SJCRH30 (cell line): ENCODE data around the gene IL12B. TPM values are rescaled to one million over a fixed set of nuclear protein-coding genes. Genes with fewer than 3 reads are reported as not detected.

ENCODE experiments used
- DNase-seq, 2 experiments: peaks; one replicate each; pipeline ENCODE4 v3.0.0-alpha.2; 2015 to 2020
- H3K27ac ChIP-seq: fragments of 250-450 bp; sonication (Bioruptor Pico); 2 replicates; pipeline ENCODE4 v1.5.1; 2020; ENCODE audit warnings: mild to moderate bottlenecking, moderate library complexity
- H3K27me3 ChIP-seq: fragments of 250-450 bp; sonication (Bioruptor Pico); 2 replicates; pipeline ENCODE4 v1.5.1; 2020; ENCODE audit warnings: mild to moderate bottlenecking, moderate library complexity
- H3K36me3 ChIP-seq: fragments of 250-450 bp; sonication (Bioruptor Pico); 2 replicates; pipeline ENCODE4 v1.5.1; 2020; ENCODE audit warnings: mild to moderate bottlenecking, moderate library complexity
- H3K4me1 ChIP-seq: fragments of 250-450 bp; sonication (Bioruptor Pico); 2 replicates; pipeline ENCODE4 v1.5.1; 2020; ENCODE audit warnings: mild to moderate bottlenecking, moderate library complexity
- H3K4me3 ChIP-seq: fragments of 250-450 bp; sonication (Bioruptor Pico); 2 replicates; pipeline ENCODE4 v1.5.1; 2020; ENCODE audit warnings: mild to moderate bottlenecking, moderate library complexity
- H3K9me3 ChIP-seq: fragments of 250-450 bp; sonication (Bioruptor Pico); replicated peaks from 2 replicates; pipeline ENCODE4 v1.5.1; 2020; ENCODE audit warnings: mild to moderate bottlenecking, moderate library complexity
- total RNA-seq: library from RNA; depleted of rRNA; stranded (reverse); fragments of >200 nt; shearing (Covaris generic); gene quantifications from 2 replicates; pipeline ENCODE4 v1.2.3, GENCODE V29; 2014

Gene IL12B
- total RNA-seq, 1 experiment from 2014 or later = not detected

GRCh38 chr5:159341145-159341544 is 10.9 kb upstream of the IL12B start:
- no peak for DNase-seq
- no peak overlapping the region for H3K27ac ChIP-seq

GRCh38 chr5:159340511-159340910 is 10.2 kb upstream of the IL12B start:
- Histone ChIP-seq H3K27me3 (no peaks in the 10 kb centered on the region), H3K9me3 (no peaks in the 10 kb centered on the region), H3K27ac (no peak overlapping the region), H3K4me1 (peaks cover 4% of the 10 kb centered on the region; the same call in 1 of the 2 replicates), H3K4me3 (no peak overlapping the region), H3K36me3 (no peaks in the 10 kb centered on the region)
- DNase-seq = no peak

More at GRCh38 chr5:159341145-159341544, 10.9 kb upstream of the IL12B start:
- H3K9me3 ChIP-seq = no peaks in the 10 kb centered on the region
- no peaks in the 10 kb centered on the region for H3K27me3 ChIP-seq
- H3K4me1 ChIP-seq = peaks cover 4% of the 10 kb centered on the region; the same call in 1 of the 2 replicates
- no peak overlapping the region for H3K4me3 ChIP-seq
- H3K36me3 ChIP-seq = no peaks in the 10 kb centered on the region

DNA sequence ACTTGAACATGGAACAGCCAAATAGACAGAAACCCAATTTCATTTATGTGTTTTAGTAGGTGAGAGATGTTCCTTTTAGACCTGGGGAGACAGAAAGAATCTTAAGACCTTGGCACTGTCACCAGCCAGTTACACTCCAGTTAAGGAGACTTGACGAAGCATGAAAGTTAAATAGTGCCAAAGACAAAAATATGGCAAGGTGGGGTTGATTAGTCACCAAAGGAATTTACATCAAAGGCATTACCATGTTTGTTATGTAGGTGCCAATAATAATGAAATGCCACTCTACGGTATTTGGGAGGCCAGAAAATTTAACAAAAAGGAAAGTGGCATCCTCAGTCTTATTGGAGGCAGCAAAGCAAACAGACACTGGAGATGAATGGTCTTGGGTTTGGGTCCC is 9.2 kb upstream of the IL12B start:
- Histone ChIP-seq H3K36me3 (no peaks in the 10 kb centered on the region), H3K9me3 (no peaks in the 10 kb centered on the region), H3K27me3 (no peaks in the 10 kb centered on the region), H3K4me1 (peaks cover 4% of the 10 kb centered on the region; the same call in 1 of the 2 replicates), H3K27ac (no peak overlapping the region), H3K4me3 (no peak overlapping the region)
- no peak for DNase-seq

DNA sequence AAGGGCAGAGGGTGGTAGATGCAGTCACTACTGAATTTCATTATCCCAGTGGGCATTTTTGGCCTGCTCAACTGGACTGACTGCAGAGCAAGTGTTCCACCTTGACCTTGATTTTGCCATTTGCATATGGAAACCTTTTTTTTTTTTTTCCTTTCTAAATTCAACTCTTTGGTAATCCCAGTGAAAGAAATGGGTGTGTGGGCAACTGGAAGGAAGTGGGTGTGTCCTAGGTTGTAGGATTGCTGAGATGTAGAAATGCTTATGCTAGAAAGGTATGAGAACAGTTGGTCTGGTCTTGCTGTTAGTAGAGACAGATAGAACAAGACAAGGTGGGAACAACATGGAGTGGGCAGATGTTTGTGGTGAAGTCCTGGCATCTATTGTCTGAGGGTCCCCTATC is 7.8 kb upstream of the IL12B start:
- Histone ChIP-seq H3K36me3 (no peaks in the 10 kb centered on the region), H3K27ac (no peak overlapping the region), H3K4me1 (peaks cover 4% of the 10 kb centered on the region; the same call in 1 of the 2 replicates), H3K4me3 (no peak overlapping the region), H3K27me3 (no peaks in the 10 kb centered on the region), H3K9me3 (no peaks in the 10 kb centered on the region)
- DNase-seq = no peak

- Histone ChIP-seq H3K9me3 (no peaks in the 10 kb centered on the region), H3K4me3 (no peak overlapping the region), H3K27me3 (no peaks in the 10 kb centered on the region), H3K27ac (no peak overlapping the region), H3K4me1 (peaks cover 4% of the 10 kb centered on the region; the same call in 1 of the 2 replicates), H3K36me3 (no peaks in the 10 kb centered on the region)
- DNase-seq = no peak
These were observed 7.0 kb upstream of the IL12B start for GRCh38 chr5:159337016-159337955.

DNA sequence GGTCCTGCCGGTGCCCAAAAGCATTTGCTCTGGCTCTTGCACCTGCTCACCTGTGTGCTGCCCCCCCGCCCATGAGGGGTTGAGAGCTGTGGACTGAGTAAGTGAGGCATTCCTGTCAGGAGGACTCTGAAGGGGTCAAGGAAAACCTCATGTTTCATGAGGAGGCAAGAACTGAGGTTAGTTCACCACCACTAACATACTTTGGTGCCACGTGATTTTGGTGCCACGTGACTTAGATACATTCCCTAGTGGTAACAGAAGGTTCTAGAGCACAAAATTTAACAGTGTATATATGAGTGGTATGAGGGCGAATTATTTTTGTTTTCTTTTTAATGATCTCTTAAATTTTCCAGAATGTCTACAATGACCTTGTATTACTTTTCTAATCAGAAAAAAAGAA is 6.3 kb upstream of the IL12B start:
- Histone ChIP-seq H3K27me3 (no peaks in the 10 kb centered on the region), H3K9me3 (no peaks in the 10 kb centered on the region), H3K4me1 (peaks cover 3% of the 10 kb centered on the region; the same call in 1 of the 2 replicates), H3K36me3 (no peaks in the 10 kb centered on the region), H3K4me3 (no peak overlapping the region), H3K27ac (no peak overlapping the region)
- DNase-seq = no peak

- H3K27ac ChIP-seq = no peak overlapping the region
- H3K27me3 ChIP-seq = no peaks in the 10 kb centered on the region
- no peak overlapping the region for H3K4me3 ChIP-seq
- no peak for DNase-seq
- H3K9me3 ChIP-seq = no peaks in the 10 kb centered on the region
- H3K4me1 ChIP-seq = peaks cover 8% of the 10 kb centered on the region; the same call in 1 of the 2 replicates
- no peaks in the 10 kb centered on the region for H3K36me3 ChIP-seq
These were observed 3.2 kb upstream of the IL12B start for GRCh38 chr5:159333545-159333925.

GRCh38 chr5:159332800-159333544 is 2.7 kb upstream of the IL12B start:
- Histone ChIP-seq H3K27ac (no peak overlapping the region), H3K4me3 (no peak overlapping the region), H3K4me1 (peaks cover 8% of the 10 kb centered on the region; the same call in 1 of the 2 replicates), H3K27me3 (no peaks in the 10 kb centered on the region), H3K36me3 (no peaks in the 10 kb centered on the region), H3K9me3 (no peaks in the 10 kb centered on the region)
- no peak for DNase-seq

- Histone ChIP-seq H3K36me3 (no peaks in the 10 kb centered on the region), H3K27ac (peak overlapping the region; percentile 39; the same call in 1 of the 2 replicates), H3K9me3 (no peaks in the 10 kb centered on the region), H3K4me1 (peaks cover 8% of the 10 kb centered on the region; the same call in 1 of the 2 replicates), H3K27me3 (no peaks in the 10 kb centered on the region), H3K4me3 (peak overlapping the region; percentile 63)
- peak; percentile 66 to 77 for DNase-seq
These were observed 1.0 kb upstream of the IL12B start for GRCh38 chr5:159331093-159331973.

- Histone ChIP-seq H3K36me3 (no peaks in the 10 kb centered on the region), H3K4me3 (no peak overlapping the region), H3K27me3 (no peaks in the 10 kb centered on the region), H3K4me1 (peaks cover 11% of the 10 kb centered on the region; the same call in 1 of the 2 replicates), H3K27ac (no peak overlapping the region), H3K9me3 (no peaks in the 10 kb centered on the region)
- DNase-seq = peak; percentile 10 to 42
These were observed 5.3 kb downstream of the IL12B start for GRCh38 chr5:159324986-159325385.

DNA sequence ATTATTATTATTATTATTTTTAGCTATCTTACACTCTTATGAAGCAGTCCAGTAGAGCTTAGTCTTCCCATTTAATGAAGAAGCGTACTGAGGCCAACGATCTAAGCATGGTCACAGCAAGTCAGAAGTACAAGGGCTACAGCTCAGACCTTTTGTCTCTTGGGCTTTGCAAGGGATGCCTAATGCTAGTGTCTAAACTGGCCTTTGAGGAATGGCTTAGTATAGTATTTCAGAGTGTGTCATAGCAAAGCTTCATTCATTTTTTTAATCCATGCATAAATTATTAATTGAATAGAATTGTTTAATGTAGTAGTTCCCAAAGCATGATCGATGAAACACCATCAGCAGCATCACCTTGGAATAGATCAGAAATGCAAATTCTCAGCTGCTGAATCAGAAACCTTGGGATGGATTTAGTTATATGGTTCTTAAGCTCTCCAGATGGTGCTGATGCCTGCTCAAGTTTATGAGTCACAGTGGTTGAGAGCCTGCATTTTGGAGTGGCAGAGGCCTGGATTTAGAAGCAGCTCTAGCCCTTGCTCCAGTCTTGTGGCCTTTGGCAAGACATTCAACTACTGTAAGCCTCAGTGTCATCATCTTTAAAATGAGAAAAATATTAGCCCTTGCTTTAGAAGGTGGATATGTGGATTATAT is 6.1 kb downstream of the IL12B start:
- no peaks in the 10 kb centered on the region for H3K36me3 ChIP-seq
- H3K9me3 ChIP-seq = no peaks in the 10 kb centered on the region
- H3K27me3 ChIP-seq = no peaks in the 10 kb centered on the region
- H3K4me1 ChIP-seq = peaks cover 6% of the 10 kb centered on the region; the same call in 1 of the 2 replicates
- no peak overlapping the region for H3K27ac ChIP-seq
- H3K4me3 ChIP-seq = no peak overlapping the region
- peak; percentile 18 to 34 for DNase-seq

- Histone ChIP-seq H3K4me1 (peaks cover 6% of the 10 kb centered on the region; the same call in 1 of the 2 replicates), H3K27me3 (0 out of 2 replicates have a peak, but pooled peaks cover 4% of the 10 kb centered on the region), H3K36me3 (no peaks in the 10 kb centered on the region), H3K9me3 (no peaks in the 10 kb centered on the region), H3K4me3 (no peak overlapping the region), H3K27ac (no peak overlapping the region)
- DNase-seq = no peak
These were observed 8.1 kb downstream of the IL12B start for GRCh38 chr5:159322180-159322579.

DNA sequence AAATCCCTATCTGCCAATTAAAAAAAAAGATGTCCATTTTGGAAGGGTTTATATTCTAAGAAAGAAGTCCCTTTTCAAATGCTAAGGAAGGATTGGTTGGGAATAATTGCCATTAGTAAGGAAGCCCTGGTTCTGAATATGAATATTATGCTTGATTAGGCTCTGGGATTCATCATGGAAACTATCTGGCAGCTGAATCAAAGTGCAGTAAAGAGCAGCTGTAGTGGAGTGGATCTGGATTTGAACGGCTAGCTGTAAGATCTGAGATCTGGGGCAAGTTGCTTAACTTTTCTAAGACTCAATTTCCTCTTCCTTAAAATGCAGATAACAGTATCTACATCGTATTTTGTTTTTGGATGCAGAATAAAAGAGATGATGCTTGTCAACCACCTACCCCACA is 10.5 kb downstream of the IL12B start:
- Histone ChIP-seq H3K4me1 (peaks cover 2% of the 10 kb centered on the region; the same call in 1 of the 2 replicates), H3K36me3 (no peaks in the 10 kb centered on the region), H3K27ac (no peak overlapping the region), H3K9me3 (no peaks in the 10 kb centered on the region), H3K4me3 (no peak overlapping the region), H3K27me3 (0 out of 2 replicates have a peak, but pooled peaks cover 4% of the 10 kb centered on the region)
- no peak for DNase-seq
